Sigmoid colon (tissue), 7 donors: ENCODE measurements around the gene ANGPTL8. TPM values are rescaled to one million over a fixed set of nuclear protein-coding genes. Genes with fewer than 3 reads are reported as not detected.

ENCODE experiments used
- DNase-seq: peaks from one replicate; pipeline ENCODE4 v3.0.0-alpha.2; 2019
- H3K27ac ChIP-seq, 4 donors: fragments of 200-600 bp; sonication (generic); one replicate each; pipeline ENCODE4 v1.5.1; 2016 to 2019; ENCODE audit warnings: mild to moderate bottlenecking in 1 of 4
- H3K27me3 ChIP-seq, 3 donors: fragments of 200-600 bp; sonication (generic); one replicate each; pipeline ENCODE4 v1.5.1; 2019; ENCODE audit warnings: mild to moderate bottlenecking in 1 of 3
- H3K36me3 ChIP-seq, 4 donors: fragments of 200-600 bp; sonication (generic); one replicate each; pipeline ENCODE4 v1.5.1; 2016 to 2019
- H3K4me1 ChIP-seq, 4 donors: fragments of 200-600 bp; sonication (generic); one replicate each; pipeline ENCODE4 v1.5.1; 2017 to 2019
- H3K4me3 ChIP-seq, 4 donors: fragments of 200-600 bp; sonication (generic); one replicate each; pipeline ENCODE4 v1.5.1; 2017 to 2019; ENCODE audit warnings: mild to moderate bottlenecking in 2 of 4, moderate library complexity in 1 of 4
- H3K9me3 ChIP-seq, 4 donors: fragments of 200-600 bp in 3 of 4; sonication (generic) in 3 of 4; one replicate each; pipeline versions ENCODE4 v1.5.1 to v1.6.1; 2013 to 2019
- EP300 ChIP-seq, 4 donors: sonication (generic); formaldehyde crosslinking; IDR thresholded peaks; one replicate each; pipeline ENCODE4 v1.6.1; 2017; ENCODE audit warnings: antibody characterized with exemption in 4 of 4
- POLR2A ChIP-seq, 2 donors: fragments of 450-650 bp; IDR thresholded peaks; one replicate each; pipeline ENCODE4 v1.6.1; 2016; ENCODE audit warnings: antibody characterized with exemption in 2 of 2, mild to moderate bottlenecking in 2 of 2, moderate library complexity in 2 of 2
- POLR2AphosphoS5 ChIP-seq, 4 donors: sonication (generic); formaldehyde crosslinking; IDR thresholded peaks; one replicate each; pipeline ENCODE4 v1.6.1; 2017; ENCODE audit warnings: antibody characterized with exemption in 4 of 4
- WGBS, 2 donors: extraction: QIAGEN DNeasy Blood & Tissue Kit; methylation state at CpG; one replicate each; pipeline ENCODE4 v1.1.7; 2013; 5-methylcytosine and 5-hydroxymethylcytosine counted together
- intact Hi-C: fragments of 100-400 bp; cut with DNase I; formaldehyde crosslinking; loops from one replicate; pipeline ENCODE4 v1.15.1; 2023
- polyA plus RNA-seq, 3 donors: library from polyadenylated mRNA; stranded (reverse); fragments of 200-250 nt; gene quantifications; one replicate each; pipeline ENCODE4 v1.2.3, GENCODE V29; 2013
- total RNA-seq, 4 donors: library from RNA; depleted of rRNA; stranded (reverse); fragments of >200 nt; gene quantifications; one replicate each; pipeline ENCODE4 v1.1.0, GENCODE V29; 2016
- TF ChIP-seq, protein P1 (sequence below), 4 experiments: fragments of 450-650 bp in 3 of 4; fragments of 200-600 bp in 1 of 4; IDR thresholded peaks; one replicate each; pipeline ENCODE4 v1.5.1; 2016 to 2019; ENCODE audit warnings: antibody characterized with exemption in 4 of 4, mild to moderate bottlenecking in 3 of 4, moderate library complexity in 2 of 4
- donor health status: healthy with polysubstance abuse.
- donor health status: Bipolar disorder and iron deficiency.
- donor health status: healthy.

Gene ANGPTL8
- total and polyA plus RNA-seq, 7 donors = 8.1 TPM; not detected in 6

GRCh38 chr19:11202488-11203193 is 36.8 kb upstream of the ANGPTL8 start:
- intact Hi-C loops = loop anchor here (10.0 kb wide), 1 partner anchor 258 kb away; no protein-coding TSS in a partner anchor

DNA sequence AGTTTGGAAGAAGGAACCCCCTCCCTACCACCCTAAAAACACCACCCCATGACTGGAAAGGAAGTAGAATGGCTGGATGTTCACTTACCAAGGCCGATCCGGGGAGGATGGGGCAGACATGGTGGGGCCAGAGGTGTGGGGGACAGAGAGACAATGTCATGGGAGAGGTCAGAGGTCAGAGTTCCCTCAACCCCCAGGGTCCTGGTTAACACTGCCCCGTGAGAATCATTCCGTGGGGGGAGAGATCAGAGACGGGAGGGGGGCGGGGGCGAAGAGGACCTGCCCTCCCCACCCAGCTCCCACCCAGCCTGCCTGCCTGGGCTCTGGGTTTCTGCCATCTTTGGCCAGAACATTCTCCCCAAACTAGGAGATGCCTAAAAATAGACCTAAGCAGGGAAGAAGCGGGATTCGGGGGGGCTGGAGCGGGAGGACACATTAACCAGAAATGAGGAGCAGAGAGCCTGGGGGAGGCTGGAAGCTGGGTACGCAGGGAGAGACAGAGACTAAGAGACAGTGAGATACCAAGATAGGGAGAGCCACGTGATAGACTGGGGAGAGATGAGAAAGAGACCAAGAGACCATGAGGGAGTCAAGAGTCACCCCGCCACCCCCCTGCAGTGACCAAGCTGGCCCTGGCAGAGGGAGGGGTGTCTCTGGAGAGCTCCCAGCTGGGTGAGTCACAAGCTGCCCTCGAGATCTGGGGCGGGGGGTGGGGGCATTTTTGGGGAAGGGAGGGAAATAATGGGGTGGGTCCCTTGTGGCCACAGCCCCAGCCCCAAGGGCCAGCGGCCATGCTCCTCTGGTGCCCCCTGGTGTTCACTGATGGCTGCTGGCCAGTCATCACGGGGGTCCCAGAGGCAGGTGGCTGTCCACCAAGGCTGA is 36.0 kb upstream of the ANGPTL8 start:
- Histone ChIP-seq H3K27ac (peak overlapping the region; percentile 91 to 98 (median 94)), H3K4me1 (peaks cover 0 to 56% (median 44%) of the 10 kb centered on the region in 4 donors), H3K36me3 (peaks cover 0 to 17% (median 0%) of the 10 kb centered on the region in 4 donors), H3K27me3 (no peaks in the 10 kb centered on the region), H3K9me3 (no peaks in the 10 kb centered on the region), H3K4me3 (peak overlapping the region in 3 of 4 donors; percentile 31 to 45 (median 43))
- DNase-seq = peak; percentile 97
- intact Hi-C loops = loop anchor here (1.0 to 10.0 kb wide), 3 partner anchors 66 to 259 kb away; no protein-coding TSS in a partner anchor
- TF ChIP-seq EP300 (IDR thresholded peaks at IDR 0.05) (peak in 3 of 4 donors; percentile 49 to 80 (median 69)), POLR2A (IDR thresholded peaks at IDR 0.05) (no peak), POLR2AphosphoS5 (IDR thresholded peaks at IDR 0.05) (peak; percentile 57 to 75 (median 72))
- TF ChIP-seq, protein P1, sequence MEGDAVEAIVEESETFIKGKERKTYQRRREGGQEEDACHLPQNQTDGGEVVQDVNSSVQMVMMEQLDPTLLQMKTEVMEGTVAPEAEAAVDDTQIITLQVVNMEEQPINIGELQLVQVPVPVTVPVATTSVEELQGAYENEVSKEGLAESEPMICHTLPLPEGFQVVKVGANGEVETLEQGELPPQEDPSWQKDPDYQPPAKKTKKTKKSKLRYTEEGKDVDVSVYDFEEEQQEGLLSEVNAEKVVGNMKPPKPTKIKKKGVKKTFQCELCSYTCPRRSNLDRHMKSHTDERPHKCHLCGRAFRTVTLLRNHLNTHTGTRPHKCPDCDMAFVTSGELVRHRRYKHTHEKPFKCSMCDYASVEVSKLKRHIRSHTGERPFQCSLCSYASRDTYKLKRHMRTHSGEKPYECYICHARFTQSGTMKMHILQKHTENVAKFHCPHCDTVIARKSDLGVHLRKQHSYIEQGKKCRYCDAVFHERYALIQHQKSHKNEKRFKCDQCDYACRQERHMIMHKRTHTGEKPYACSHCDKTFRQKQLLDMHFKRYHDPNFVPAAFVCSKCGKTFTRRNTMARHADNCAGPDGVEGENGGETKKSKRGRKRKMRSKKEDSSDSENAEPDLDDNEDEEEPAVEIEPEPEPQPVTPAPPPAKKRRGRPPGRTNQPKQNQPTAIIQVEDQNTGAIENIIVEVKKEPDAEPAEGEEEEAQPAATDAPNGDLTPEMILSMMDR (IDR thresholded peaks at IDR 0.05) = peak; percentile 89 to 96 (median 96)
- WGBS, 2 donors = 50 to 58% methylated on average over 17 of the region's 17 CpGs

More at GRCh38 chr19:11202488-11203193, 36.8 kb upstream of the ANGPTL8 start:
- no peak for TF ChIP-seq POLR2AphosphoS5 (IDR thresholded peaks at IDR 0.05)
- TF ChIP-seq, protein P1 (IDR thresholded peaks at IDR 0.05) = no peak
- Histone ChIP-seq H3K4me1 (peaks cover 0 to 63% (median 51%) of the 10 kb centered on the region in 4 donors), H3K9me3 (no peaks in the 10 kb centered on the region), H3K4me3 (peak overlapping the region in 1 of 4 donors; percentile 45), H3K27me3 (no peaks in the 10 kb centered on the region), H3K36me3 (peaks cover 0 to 15% (median 0%) of the 10 kb centered on the region in 4 donors), H3K27ac (peak overlapping the region; percentile 91 to 98 (median 94))
- WGBS, 2 donors = 86 to 87% methylated on average over 20 of the region's 20 CpGs
- no peak for DNase-seq

- Histone ChIP-seq H3K4me1 (peaks cover 0 to 49% (median 37%) of the 10 kb centered on the region in 4 donors), H3K27ac (peak overlapping the region; percentile 91 to 98 (median 94)), H3K36me3 (peaks cover 0 to 24% (median 2%) of the 10 kb centered on the region in 4 donors), H3K27me3 (no peaks in the 10 kb centered on the region), H3K4me3 (peak overlapping the region in 3 of 4 donors; percentile 31 to 45 (median 43)), H3K9me3 (no peaks in the 10 kb centered on the region)
- WGBS, 2 donors = 83 to 86% methylated on average over 9 of the region's 9 CpGs
- TF ChIP-seq POLR2A (IDR thresholded peaks at IDR 0.05) (no peak), EP300 (IDR thresholded peaks at IDR 0.05) (no peak), POLR2AphosphoS5 (IDR thresholded peaks at IDR 0.05) (no peak)
- TF ChIP-seq, protein P1 (IDR thresholded peaks at IDR 0.05) = peak in 1 of 4 experiments; percentile 35
- DNase-seq = no peak
- intact Hi-C loops = loop anchor here (1.0 to 10.0 kb wide), 3 partner anchors 67 to 259 kb away; no protein-coding TSS in a partner anchor
Observed at GRCh38 chr19:11204076-11204602, 35.3 kb upstream of the ANGPTL8 start.

GRCh38 chr19:11204943-11205349 is 34.5 kb upstream of the ANGPTL8 start:
- 24 to 75% methylated on average over 5 of the region's 5 CpGs for WGBS, 2 donors
- intact Hi-C loops = loop anchor here (1.0 to 10.0 kb wide), 3 partner anchors 68 to 260 kb away; no protein-coding TSS in a partner anchor
- TF ChIP-seq POLR2AphosphoS5 (IDR thresholded peaks at IDR 0.05) (no peak), POLR2A (IDR thresholded peaks at IDR 0.05) (no peak), EP300 (IDR thresholded peaks at IDR 0.05) (no peak)
- TF ChIP-seq, protein P1 (IDR thresholded peaks at IDR 0.05) = no peak
- Histone ChIP-seq H3K36me3 (peaks cover 0 to 26% (median 2%) of the 10 kb centered on the region in 4 donors), H3K4me1 (peaks cover 0 to 43% (median 34%) of the 10 kb centered on the region in 4 donors), H3K9me3 (no peaks in the 10 kb centered on the region), H3K27ac (peak overlapping the region; percentile 91 to 98 (median 94)), H3K4me3 (peak overlapping the region in 1 of 4 donors; percentile 45), H3K27me3 (no peaks in the 10 kb centered on the region)
- peak; percentile 76 for DNase-seq
